HG02623 (cell line): ENCODE data around the gene SNF8.

ENCODE experiments used
- ATAC-seq: cut with Tn5 transposase; IDR thresholded peaks from one replicate; pipeline ENCODE4 v1.9.1; 2021; ENCODE audit warnings: moderate library complexity; ENCODE audit not compliant: unreplicated experiment

SNF8 gene

DNA sequence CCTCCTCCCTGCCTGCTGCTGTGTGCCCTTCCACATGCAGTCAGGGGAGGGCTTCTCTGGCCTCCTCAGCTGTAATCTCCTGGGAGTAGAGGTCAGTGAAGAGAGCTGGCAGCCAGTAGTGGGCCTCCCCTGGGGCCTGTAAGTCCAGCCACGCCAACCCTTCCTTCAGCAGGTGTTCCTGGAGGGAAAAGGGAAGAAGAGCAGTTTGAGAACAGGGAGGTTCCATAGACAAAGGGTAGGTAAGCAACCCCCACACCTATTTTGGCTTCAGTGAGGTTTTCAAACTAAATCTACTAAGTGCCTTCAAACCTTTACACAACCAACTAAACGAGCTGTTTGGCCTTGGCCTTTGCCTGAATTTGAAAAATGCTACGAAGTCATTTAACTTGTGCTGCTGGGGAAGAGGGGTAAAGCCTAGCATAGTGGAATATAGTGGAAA, 14.2 kb downstream of the SNF8 start:
- ATAC-seq = no peak

DNA sequence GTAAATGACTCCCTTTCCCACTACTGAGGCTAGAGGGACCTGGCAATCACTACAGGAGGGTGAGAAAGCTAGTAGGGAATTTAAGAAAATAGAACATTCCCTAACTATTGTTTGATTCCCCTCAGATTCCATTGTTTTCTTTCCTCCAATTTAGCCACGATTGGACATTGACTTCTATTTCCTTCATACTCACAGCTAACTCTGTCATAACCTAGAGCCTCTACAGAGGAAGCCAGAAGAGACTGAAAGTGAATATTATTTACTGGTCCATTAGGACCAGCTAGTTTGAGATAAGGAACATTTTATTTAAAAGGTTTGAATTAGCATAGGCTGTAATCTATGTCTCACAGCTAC, 14.9 kb downstream of the SNF8 start:
- no peak for ATAC-seq

DNA sequence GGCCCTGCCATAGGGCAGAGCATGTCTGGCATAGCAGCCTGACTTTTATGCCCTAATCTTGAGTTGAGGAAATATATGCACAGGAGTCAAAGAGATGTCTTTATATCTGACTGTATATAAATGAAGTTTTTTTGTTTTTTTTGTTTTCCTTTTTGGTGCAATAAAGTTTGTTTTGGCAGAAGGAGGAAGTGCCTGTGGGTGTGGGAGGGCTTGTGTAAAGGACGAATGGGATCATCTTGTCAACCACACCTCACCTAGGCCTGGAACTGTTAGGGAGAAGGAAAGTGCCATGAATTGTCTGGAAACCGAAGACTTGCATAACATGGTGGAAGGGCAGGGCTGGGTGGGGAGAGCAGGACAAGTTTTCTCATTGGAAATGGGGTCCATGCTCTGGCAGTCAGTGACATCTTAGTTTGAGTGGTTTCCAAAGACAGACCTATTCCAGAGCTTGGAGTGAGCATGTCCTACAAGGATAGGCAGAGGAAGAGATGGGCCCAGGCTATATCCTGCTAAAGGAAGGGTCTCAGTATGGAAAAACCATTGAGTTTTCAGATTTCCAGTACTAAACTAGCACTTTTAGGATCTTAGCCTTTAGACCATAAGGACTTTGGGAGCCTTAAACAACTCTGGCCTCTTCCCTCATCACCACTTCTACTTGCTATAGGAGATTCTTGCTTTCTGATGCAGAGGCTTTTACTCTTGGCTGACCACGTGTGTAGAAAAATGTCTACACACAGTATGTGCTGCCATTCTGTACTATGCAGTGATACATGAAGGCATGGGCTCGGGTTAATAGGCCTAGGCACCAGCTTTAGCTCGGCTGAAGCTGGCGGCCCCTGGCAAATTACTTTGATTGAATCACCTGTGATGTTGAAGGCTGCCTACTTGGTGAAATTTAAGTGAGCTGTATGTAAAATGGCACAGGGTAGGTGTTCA, 15.5 kb downstream of the SNF8 start:
- no peak for ATAC-seq

DNA sequence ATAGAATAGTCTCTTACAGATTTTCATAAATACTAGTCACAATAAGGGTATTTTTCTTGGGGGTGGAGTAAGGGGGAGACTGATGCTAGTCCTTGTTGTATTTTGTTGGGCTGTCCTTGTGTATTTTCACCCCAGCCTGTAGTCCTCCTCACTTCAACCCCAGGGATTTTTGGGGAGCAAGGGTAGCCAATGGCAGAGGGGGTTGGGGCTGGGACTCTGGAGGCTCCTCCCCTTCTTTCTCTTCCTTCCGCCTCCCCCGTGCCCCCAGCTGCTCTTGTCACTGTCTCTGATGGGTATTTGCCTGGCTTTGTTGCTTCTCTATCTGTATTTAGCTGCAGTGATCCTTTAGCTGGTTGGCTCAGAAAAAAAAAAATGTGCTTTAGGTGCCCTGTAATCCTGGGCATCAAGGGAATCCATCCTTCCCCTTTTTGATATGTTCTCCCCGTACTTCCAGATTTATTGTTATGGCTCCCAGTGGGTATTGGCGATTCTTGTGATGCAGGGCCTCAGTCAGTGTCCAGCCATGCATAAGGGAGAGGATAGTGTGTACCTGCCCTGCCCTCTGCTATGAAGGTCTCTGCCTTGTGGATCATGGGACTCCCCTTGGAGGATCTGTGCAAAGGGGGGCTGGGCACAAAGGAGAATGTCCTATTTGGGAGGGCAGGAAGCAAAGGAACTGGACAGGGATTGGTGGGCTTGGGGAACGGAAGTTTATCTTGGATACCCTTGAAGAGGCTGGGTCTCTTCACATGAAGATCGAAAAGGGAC, 16.5 kb downstream of the SNF8 start:
- ATAC-seq = no peak

DNA sequence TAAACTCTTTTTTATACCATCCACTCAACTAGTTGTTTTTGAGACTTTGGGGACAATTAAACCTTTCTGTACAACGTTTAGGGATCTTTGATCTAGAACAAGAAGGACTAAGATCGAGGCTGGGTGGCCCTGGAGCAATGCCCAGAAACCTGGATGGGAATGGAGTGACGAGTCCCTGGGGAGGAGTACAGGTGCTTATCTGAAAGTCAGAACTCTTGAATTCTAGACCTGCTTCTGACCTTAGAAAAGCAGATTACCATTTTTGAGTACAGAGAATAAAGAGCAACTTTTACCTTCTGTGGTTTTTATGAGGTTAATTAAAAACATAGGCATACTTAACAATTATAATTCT, 18.7 kb downstream of the SNF8 start:
- ATAC-seq = no peak

DNA sequence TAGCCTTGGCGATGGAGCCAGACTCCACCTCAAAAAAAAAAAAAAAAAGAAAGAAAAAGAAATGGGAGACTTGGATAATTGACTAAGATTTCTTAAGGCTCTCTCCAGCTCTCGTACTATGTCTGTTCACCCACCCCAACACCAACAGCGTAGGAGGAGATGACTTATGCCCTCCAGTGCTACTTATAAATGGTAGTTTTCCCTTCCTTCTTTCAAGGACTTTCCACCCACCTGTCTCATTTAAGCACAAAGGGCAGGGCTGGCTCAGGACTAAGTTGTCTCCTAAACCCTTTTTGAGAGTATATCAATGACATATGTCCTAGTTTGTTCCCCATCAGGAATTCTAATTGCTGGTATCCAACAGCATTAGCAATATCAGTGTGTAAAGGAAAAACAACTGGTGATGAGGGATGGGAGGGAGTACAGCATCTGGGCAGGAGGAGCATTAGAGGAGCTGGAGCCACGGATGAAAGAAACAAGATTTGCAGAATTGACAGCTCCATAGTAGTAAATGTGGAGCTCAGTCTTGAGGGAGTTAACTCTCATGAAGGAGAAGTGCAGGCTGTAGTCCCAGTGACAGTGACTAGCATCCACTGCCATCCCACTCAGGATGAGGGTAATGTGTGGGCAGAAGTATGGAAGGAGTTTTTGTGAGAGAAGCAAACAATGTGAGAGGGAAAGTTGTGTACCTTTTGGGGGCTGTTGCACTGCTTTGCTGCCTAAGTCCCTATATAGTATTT, 19.2 kb downstream of the SNF8 start:
- no peak for ATAC-seq

DNA sequence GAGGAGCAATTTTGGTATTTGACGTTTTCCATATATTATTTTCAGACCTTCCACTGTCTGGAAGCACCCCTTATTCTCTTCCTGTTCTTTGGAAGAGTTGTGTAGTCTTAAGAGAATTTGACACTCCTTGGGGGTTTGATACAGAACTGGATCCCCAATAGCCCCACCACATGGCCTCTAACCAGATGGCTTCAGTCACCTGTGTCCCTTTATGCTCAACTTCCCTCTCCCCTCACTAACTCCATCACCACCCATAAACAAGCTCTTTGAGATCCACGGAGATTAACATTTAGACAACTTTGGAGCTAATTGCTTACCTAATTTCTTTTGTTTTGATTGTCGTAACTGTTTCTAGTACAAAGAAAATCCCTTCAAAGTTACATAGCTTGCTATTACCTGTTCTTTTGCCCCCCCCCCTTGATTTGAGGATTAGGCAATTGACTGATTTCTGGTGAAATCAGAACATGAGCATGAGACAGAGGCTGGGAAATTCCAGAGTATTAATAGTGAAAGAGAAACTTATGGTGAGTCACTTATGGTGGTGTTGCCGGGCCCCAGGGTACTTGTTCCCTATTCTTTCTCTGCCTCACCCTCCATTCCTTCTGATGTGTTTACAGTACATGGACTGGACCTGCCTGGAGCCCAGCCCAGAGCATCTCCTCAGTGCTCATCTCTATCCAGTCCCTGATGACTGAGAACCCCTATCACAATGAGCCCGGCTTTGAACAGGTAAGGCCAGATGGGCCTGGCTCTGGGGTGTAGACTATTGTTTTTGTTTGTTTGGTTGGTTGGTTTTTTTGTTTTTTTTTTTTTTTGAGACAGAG, 29.0 kb downstream of the SNF8 start:
- peak; percentile 62 for ATAC-seq

DNA sequence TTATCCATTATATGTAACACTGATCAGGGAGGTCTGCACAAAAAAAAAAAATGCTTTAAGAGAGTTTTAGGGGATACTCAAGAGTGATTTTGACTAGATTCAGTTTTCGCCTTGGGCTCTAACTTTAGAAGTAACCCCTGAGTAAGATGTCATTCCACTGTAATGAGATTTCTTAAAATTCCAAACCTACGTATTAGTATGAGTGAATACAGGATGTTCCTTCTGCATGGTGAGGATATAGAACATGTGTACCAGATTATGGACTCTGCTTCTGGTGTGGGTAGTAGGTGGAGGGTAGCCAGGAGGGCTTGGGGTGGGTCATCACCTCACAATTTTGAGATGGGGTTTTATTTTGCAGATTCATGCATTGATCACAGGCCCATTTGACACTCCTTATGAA, 32.2 kb downstream of the SNF8 start:
- no peak for ATAC-seq

DNA sequence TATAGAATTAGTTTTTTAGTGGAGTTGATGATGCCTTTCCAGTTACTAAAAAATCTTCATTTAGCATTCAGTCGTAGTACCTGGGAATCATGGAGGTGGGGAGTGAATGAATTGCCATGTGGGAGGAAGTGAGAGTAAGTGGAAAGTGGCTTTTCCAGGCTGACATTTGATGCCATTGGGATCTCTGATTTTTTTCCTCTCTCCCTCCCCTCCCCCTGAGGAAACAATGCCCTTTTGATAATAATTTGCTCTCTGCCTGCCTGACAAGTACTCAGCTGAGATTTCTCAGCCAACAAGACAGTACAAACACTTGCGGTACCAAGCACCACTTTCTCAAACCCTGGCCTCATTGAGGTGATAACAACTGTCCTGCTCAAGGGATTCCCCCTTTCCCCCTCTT, 34.3 kb downstream of the SNF8 start:
- no peak for ATAC-seq

DNA sequence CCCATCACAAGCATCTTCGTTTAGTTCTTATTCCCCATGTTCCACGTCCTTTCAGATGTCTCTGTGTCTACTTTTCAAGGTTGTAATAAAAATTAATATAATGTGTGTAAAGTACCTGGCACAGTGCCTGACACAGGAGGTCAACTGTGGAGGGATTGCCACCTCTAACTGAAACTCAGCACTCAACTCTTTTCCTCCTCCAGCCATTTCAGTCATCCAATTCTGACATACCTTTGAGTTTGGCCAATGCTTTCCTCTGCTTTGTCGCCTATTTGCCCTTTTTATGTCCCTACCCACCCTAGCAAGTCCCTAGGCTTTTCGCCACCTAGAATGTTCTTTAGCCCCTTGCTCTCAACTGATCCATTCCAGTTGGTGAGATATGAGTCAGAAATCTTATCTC, 34.9 kb downstream of the SNF8 start:
- no peak for ATAC-seq

DNA sequence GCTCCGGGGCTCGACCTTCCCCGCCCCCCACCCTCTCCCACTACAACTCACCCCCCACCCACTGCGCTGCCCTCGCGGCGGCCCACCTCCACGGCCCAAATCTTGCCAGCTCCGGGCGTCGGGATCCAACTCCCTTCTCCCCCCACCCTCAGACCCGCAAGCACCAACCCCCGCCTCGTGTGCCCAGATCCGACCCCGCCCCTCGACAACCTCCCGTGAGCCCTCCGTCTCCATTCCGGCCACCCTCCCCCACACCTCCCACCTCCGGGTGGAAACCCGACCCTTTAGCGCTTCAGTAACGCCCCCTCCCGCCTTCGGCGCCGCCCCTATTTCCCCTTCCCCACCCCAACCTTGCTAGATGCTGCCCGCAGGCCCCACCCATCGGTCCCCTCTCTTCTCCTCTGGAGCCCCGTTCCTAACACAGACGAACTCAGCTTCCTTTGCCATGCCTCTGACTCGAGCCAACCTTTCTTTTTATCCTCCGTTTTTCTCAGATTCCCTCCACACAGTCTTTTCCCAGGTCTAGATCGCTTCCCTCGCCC, 35.7 kb downstream of the SNF8 start:
- peak; percentile 42 for ATAC-seq

DNA sequence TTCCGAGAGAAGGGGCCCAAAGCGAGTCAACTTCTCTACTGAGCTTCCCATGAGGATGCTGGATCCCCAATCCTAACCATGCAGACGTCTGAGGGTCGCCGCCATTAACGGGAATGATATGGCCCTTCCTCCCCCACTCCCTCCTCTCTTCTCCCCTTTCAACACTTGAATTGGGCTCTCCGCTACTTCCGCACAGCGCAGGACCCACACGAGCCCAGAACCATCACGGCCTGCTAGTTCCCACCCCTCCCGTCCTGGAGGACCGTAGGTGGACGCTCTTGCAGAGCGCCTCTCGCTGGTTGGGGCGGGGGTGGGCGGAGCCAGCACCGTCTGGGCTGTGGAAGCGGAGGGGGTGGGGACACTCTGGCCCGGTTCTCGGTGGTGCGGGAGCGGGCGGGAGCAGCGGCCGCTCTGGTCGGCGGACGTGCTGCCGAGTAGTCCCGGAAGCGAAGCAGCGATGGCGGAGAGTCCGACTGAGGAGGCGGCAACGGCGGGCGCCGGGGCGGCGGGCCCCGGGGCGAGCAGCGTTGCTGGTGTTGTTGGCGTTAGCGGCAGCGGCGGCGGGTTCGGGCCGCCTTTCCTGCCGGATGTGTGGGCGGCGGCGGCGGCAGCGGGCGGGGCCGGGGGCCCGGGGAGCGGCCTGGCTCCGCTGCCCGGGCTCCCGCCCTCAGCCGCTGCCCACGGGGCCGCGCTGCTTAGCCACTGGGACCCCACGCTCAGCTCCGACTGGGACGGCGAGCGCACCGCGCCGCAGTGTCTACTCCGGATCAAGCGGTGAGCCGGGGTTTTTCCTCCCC, 36.4 kb downstream of the SNF8 start, which contains the start of gene UBE2Z:
Gene UBE2Z (plus strand): TSS at position 361 of the 797 bp plus-strand sequence. CDS start 97 bp downstream, at position 458.
- ATAC-seq = peak; percentile 73

DNA sequence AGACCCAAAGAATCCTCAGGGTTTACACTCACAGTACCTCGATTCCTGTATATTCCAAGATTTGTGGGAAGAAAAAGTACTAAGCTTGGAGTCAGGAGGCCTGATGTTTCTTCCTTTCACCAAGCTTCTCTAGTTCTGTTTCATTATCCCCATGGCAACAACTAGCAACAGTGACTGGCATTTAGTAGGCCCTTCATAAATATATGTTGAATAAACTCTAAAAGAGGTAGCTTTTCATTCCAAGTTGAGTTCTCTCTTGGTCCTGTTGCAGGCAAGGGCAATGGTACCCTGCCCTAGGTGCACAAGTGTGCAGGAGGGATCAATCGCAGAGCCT, 37.0 kb downstream of the SNF8 start:
- ATAC-seq = no peak

DNA sequence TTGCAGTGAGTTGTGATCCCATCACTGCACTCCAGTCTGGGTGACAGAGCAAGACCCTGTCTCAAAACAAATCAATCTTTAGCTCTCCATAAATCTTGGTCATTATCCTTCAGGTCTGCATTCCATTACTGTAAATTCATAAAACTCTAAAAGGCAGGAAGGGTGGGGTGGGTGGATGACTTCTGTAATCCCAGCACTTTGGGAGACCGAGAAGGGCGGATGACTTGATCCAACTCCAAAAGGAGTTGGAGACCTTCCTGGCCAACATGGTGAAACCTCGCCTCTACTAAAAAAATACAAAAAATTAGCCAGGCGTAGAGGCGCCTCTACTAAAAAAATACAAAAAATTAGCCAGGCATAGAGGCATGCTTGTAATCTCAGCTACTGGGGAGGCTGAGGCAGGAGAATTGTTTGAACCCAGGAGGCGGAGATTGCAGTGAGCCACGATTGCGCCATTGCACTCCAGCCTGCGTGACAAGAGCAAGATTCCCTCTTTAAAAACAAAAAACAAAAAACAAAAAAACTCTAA, 38.6 kb downstream of the SNF8 start:
- no peak for ATAC-seq

DNA sequence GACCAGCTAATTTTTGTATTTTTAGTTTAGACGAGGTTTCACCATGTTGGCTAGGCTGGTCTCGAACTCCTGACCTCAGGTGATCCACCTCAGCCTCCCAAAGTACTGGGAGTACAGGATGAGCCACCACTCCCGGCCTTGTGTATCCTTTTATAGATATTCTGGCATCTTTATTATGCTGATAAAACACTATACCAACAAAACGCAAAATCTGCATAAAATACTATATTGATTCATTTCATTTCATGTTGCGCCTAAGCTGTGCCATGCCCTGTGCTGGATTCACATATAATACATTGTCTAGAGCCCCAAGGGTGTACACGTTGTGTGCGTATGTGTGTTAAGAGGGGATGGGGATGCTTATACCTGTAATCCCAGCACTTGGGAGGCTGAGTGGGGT, 40.2 kb downstream of the SNF8 start:
- no peak for ATAC-seq

DNA sequence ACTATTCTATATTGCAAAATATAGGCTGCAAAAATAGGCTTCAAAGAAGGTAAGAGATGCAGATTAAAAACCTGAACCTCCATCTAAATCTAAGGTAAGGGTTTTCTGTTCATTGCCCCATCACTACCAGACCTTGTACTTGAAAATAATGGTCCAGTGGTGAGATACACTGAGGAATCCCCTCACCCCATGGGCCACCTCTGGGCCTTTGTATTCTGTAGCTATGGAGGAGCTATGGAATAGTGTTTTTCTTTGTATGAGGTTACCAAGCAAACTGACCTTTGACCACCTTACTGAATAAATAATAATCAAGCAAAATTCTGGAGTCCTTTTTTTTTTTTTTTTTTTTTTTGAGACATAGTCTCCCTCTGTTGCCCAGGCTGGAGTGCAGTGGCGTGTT, 41.2 kb downstream of the SNF8 start:
- no peak for ATAC-seq

DNA sequence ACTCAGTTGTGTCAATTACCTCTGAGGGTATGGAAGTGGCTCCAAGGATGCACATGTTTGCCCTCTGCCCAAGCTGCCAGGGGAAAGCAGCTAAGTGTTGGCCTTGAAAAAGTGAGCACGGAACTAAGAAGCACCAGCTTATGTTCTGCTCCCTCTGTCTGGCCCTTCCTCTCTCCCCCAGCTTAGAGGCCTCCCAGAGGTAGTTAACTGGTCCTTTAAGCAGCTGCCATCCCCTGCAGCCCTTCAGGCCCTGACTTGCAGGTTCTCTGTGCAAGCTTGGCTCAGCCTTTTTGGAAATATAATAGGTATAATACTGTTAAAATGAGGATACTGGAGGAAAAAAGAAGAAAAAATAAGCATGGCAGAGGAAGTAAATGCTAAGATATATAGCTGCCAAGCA, 43.4 kb downstream of the SNF8 start:
- ATAC-seq = no peak

DNA sequence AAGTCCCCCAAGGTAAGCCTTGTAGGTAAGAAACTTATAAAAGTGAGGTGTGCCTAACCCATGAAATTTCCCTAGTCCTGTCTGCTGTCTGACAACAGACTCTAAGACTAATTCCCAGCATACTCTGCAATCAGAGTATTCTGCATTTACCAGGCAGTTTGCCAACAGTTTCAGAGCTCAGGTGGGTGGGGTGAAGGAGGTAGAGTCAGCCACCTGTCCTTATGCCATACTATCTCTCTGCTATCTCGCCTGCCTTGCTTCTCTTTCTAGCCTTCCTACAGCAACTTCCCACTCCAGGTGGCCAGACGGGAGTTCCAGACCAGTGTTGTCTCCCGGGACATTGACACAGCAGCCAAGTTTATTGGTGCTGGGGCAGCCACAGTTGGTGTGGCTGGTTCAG, 49.8 kb downstream of the SNF8 start:
- no peak for ATAC-seq
